Central memory CD8-positive, alpha-beta T cell (primary cell): Measurements from ENCODE around the gene ASCL3.
"Not testable (repeated sequence)": the region's sequence is repeated elsewhere in the genome, so short reads cannot be mapped to it uniquely, and the experiment has no call there.

Experiments used
- ATAC-seq: fragments of 150-1000 bp; cut with Tn5 transposase; replicated peaks from 2 replicates; pipeline ENCODE4 v1.10.0; 2022; ENCODE audit warnings: mild to moderate bottlenecking, moderate FRiP score, moderate number of reproducible peaks; ENCODE audit not compliant: poor library complexity, severe bottlenecking; ENCODE audit errors: extremely low read depth
- DNase-seq, 2 donors: peaks; one replicate each; pipeline ENCODE4 v3.0.0; 2021; ENCODE audit warnings: low spot score in 2 of 2
- H3K27ac Mint-ChIP-seq: one replicate; pipeline ENCODE4 v1.8.0; 2022; ENCODE audit warnings: low read depth, mild to moderate bottlenecking, moderate library complexity, mixed read lengths
- H3K27me3 Mint-ChIP-seq: one replicate; pipeline ENCODE4 v1.8.0; 2022; ENCODE audit warnings: mixed read lengths
- H3K36me3 Mint-ChIP-seq: one replicate; pipeline ENCODE4 v1.8.0; 2022; ENCODE audit warnings: mild to moderate bottlenecking, moderate library complexity, mixed read lengths; ENCODE audit not compliant: insufficient read depth
- H3K4me1 Mint-ChIP-seq: one replicate; pipeline ENCODE4 v1.8.0; 2022; ENCODE audit warnings: mixed read lengths
- H3K4me3 Mint-ChIP-seq: one replicate; pipeline ENCODE4 v1.8.0; 2022; ENCODE audit warnings: mild to moderate bottlenecking, moderate library complexity, mixed read lengths
- H3K9me3 Mint-ChIP-seq: one replicate; pipeline ENCODE4 v1.8.0; 2022; ENCODE audit warnings: mixed read lengths

Gene ASCL3

GRCh38 chr11:8937159-8937558, 5.7 kb downstream of the ASCL3 start:
- no peak for ATAC-seq

GRCh38 chr11:8935789-8936188, 7.0 kb downstream of the ASCL3 start:
- not testable (repeated sequence) for ATAC-seq, H3K27ac Mint-ChIP-seq, H3K4me3 Mint-ChIP-seq, DNase-seq, H3K9me3 Mint-ChIP-seq, H3K27me3 Mint-ChIP-seq, H3K4me1 Mint-ChIP-seq, H3K36me3 Mint-ChIP-seq

More at GRCh38 chr11:8937159-8937558, 5.7 kb downstream of the ASCL3 start:
- no peaks in the 10 kb centered on the region for H3K36me3 Mint-ChIP-seq
- H3K9me3 Mint-ChIP-seq, result no peaks in the 10 kb centered on the region
- no peak for DNase-seq
- peaks cover 9% of the 10 kb centered on the region for H3K27me3 Mint-ChIP-seq
- H3K4me3 Mint-ChIP-seq, result no peak overlapping the region
- H3K4me1 Mint-ChIP-seq, result no peaks in the 10 kb centered on the region
- H3K27ac Mint-ChIP-seq, result no peak overlapping the region

- Mint-ChIP-seq H3K4me1 (no peaks in the 10 kb centered on the region), H3K27ac (no peak overlapping the region), H3K4me3 (no peak overlapping the region), H3K27me3 (no peaks in the 10 kb centered on the region), H3K36me3 (no peaks in the 10 kb centered on the region), H3K9me3 (no peaks in the 10 kb centered on the region)
- DNase-seq, result no peak
- no peak for ATAC-seq
These were observed 7.9 kb downstream of the ASCL3 start for GRCh38 chr11:8934742-8935488.

GRCh38 chr11:8933931-8934330, 8.9 kb downstream of the ASCL3 start:
- H3K4me3 Mint-ChIP-seq, result no peak overlapping the region

GRCh38 chr11:8932564-8933180, 10.1 kb downstream of the ASCL3 start, which contains the start of gene C11orf16:
Gene C11orf16, minus strand, starts transcription at chr11:8932947. Its CDS starts 639 bp downstream, at chr11:8932308.
- Mint-ChIP-seq H3K4me3 (no peak within 1 kb of the TSS), H3K27ac (no peak within 1 kb of the TSS), H3K4me1 (no peaks in the 10 kb centered on the region), H3K9me3 (no peaks in the 10 kb centered on the region), H3K27me3 (no peaks in the 10 kb centered on the region), H3K36me3 (no peaks in the 10 kb centered on the region)
- ATAC-seq (no peak), DNase-seq (no peak)

More at GRCh38 chr11:8933931-8934330, 8.9 kb downstream of the ASCL3 start:
- Mint-ChIP-seq H3K9me3 (no peaks in the 10 kb centered on the region), H3K4me1 (no peaks in the 10 kb centered on the region), H3K36me3 (no peaks in the 10 kb centered on the region), H3K27me3 (no peaks in the 10 kb centered on the region), H3K27ac (no peak overlapping the region)
- DNase-seq (no peak), ATAC-seq (no peak)

GRCh38 chr11:8930456-8931175, 12.2 kb downstream of the ASCL3 start:
- Mint-ChIP-seq H3K4me3 (no peak overlapping the region), H3K36me3 (no peaks in the 10 kb centered on the region), H3K4me1 (no peaks in the 10 kb centered on the region), H3K27me3 (no peaks in the 10 kb centered on the region), H3K9me3 (no peaks in the 10 kb centered on the region), H3K27ac (no peak overlapping the region)
- DNase-seq (no peak), ATAC-seq (no peak)

- DNase-seq, result no peak
- H3K27me3 Mint-ChIP-seq, result no peaks in the 10 kb centered on the region
These were observed 13.7 kb downstream of the ASCL3 start for GRCh38 chr11:8928981-8929615.

GRCh38 chr11:8928205-8928604, 14.6 kb downstream of the ASCL3 start:
- no peak for DNase-seq
- Mint-ChIP-seq H3K4me1 (no peaks in the 10 kb centered on the region), H3K27ac (no peak overlapping the region), H3K4me3 (no peak overlapping the region), H3K9me3 (no peaks in the 10 kb centered on the region), H3K36me3 (peaks cover 1% of the 10 kb centered on the region), H3K27me3 (no peaks in the 10 kb centered on the region)
- no peak for ATAC-seq

More at GRCh38 chr11:8928981-8929615, 13.7 kb downstream of the ASCL3 start:
- H3K4me3 Mint-ChIP-seq, result no peak overlapping the region
- H3K4me1 Mint-ChIP-seq, result no peaks in the 10 kb centered on the region
- no peak for ATAC-seq
- H3K27ac Mint-ChIP-seq, result no peak overlapping the region
- no peaks in the 10 kb centered on the region for H3K36me3 Mint-ChIP-seq
- no peaks in the 10 kb centered on the region for H3K9me3 Mint-ChIP-seq

GRCh38 chr11:8927233-8927632, 15.6 kb downstream of the ASCL3 start:
- Mint-ChIP-seq H3K9me3 (no peaks in the 10 kb centered on the region), H3K27ac (no peak overlapping the region), H3K36me3 (peaks cover 1% of the 10 kb centered on the region), H3K4me3 (no peak overlapping the region), H3K4me1 (no peaks in the 10 kb centered on the region), H3K27me3 (no peaks in the 10 kb centered on the region)
- ATAC-seq, result no peak
- DNase-seq, result no peak

GRCh38 chr11:8926236-8926635, 16.6 kb downstream of the ASCL3 start:
- peaks cover 4% of the 10 kb centered on the region for H3K36me3 Mint-ChIP-seq
- H3K27me3 Mint-ChIP-seq, result no peaks in the 10 kb centered on the region
- no peaks in the 10 kb centered on the region for H3K9me3 Mint-ChIP-seq

GRCh38 chr11:8925711-8926110, 17.1 kb downstream of the ASCL3 start:
- H3K4me1 Mint-ChIP-seq, result no peaks in the 10 kb centered on the region
- peaks cover 4% of the 10 kb centered on the region for H3K36me3 Mint-ChIP-seq
- H3K9me3 Mint-ChIP-seq, result no peaks in the 10 kb centered on the region
- DNase-seq (no peak), ATAC-seq (no peak)
- no peak overlapping the region for H3K27ac Mint-ChIP-seq
- no peak overlapping the region for H3K4me3 Mint-ChIP-seq
- H3K27me3 Mint-ChIP-seq, result no peaks in the 10 kb centered on the region

More at GRCh38 chr11:8926236-8926635, 16.6 kb downstream of the ASCL3 start:
- DNase-seq (no peak), ATAC-seq (no peak)
- Mint-ChIP-seq H3K4me1 (no peaks in the 10 kb centered on the region), H3K4me3 (no peak overlapping the region), H3K27ac (no peak overlapping the region)

GRCh38 chr11:8922691-8923090, 20.1 kb downstream of the ASCL3 start:
- H3K4me3 Mint-ChIP-seq, result no peak overlapping the region
- no peak overlapping the region for H3K27ac Mint-ChIP-seq
- no peaks in the 10 kb centered on the region for H3K27me3 Mint-ChIP-seq
- ATAC-seq (no peak), DNase-seq (no peak)
- peaks cover 12% of the 10 kb centered on the region for H3K36me3 Mint-ChIP-seq
- H3K9me3 Mint-ChIP-seq, result no peaks in the 10 kb centered on the region
- no peaks in the 10 kb centered on the region for H3K4me1 Mint-ChIP-seq
